BJ (cell line): ENCODE measurements around the gene MRPL58. TPM values are rescaled to one million over a fixed set of nuclear protein-coding genes. Genes with fewer than 3 reads are reported as not detected.
A peak's percentile ranks its signal among the peaks of the same experiment; 100 is the strongest.
"Not testable (repeated sequence)": the region's sequence is repeated elsewhere in the genome, so short reads cannot be mapped to it uniquely, and the experiment has no call there.

Experiments used
- CTCF ChIA-PET: fragments of 350-600 bp; formaldehyde crosslinking; extraction: SDS; loops from one replicate; lab custom pipeline; 2021; ENCODE audit warnings: antibody characterized with exemption, inconsistent platforms; lab: Yijun Ruan, JAX
- POLR2A ChIA-PET: fragments of 300-600 bp; sonication (Branson Sonifier 250); formaldehyde crosslinking; extraction: SDS; loops from one replicate; lab custom pipeline; 2021; ENCODE audit warnings: antibody characterized with exemption; lab: Charles Lee
- DNase-seq: peaks from one replicate; pipeline ENCODE4 v3.0.0-alpha.2; 2011; ENCODE audit warnings: low read depth
- H3K27me3 ChIP-seq: 2 replicates; pipeline ENCODE4 v1.6.0; 2011; ENCODE audit warnings: low read length; ENCODE audit not compliant: control insufficient read depth, insufficient read depth
- H3K36me3 ChIP-seq: 2 replicates; pipeline ENCODE4 v1.5.1; 2011; ENCODE audit warnings: low read length; ENCODE audit not compliant: control insufficient read depth, insufficient read depth
- H3K4me3 ChIP-seq: 2 replicates; pipeline ENCODE4 v1.5.1; 2011; ENCODE audit warnings: low read depth, mild to moderate bottlenecking, control low read depth, low read length
- CTCF ChIP-seq: IDR thresholded peaks from 2 replicates; pipeline ENCODE4 v1.5.1; 2011; ENCODE audit warnings: low read depth, mild to moderate bottlenecking, control low read depth, inconsistent platforms, low read length, moderate library complexity; ENCODE audit not compliant: insufficient read depth
- polyA plus RNA-seq: library from polyadenylated mRNA; depleted of rRNA; stranded (reverse); fragments of >200 nt; gene quantifications from 2 replicates; pipeline ENCODE4 v1.2.3, GENCODE V29; 2011

Gene MRPL58
- polyA plus RNA-seq, 1 experiment: 44.2 TPM

GRCh38 chr17:74979408-74980146, 32.9 kb upstream of the MRPL58 start:
- TF ChIP-seq CTCF: no peak
- Histone ChIP-seq H3K36me3 (no peaks in the 10 kb centered on the region), H3K4me3 (no peak overlapping the region), H3K27me3 (peaks cover 1% of the 10 kb centered on the region; the same call in 1 of the 2 replicates)
- DNase-seq: no peak
- POLR2A ChIA-PET: no interaction called here
- CTCF ChIA-PET: interaction anchor here (2.5 kb wide), 1 partner anchor 18 kb away, joined by 7 read pairs; no protein-coding TSS in a partner anchor

GRCh38 chr17:74981318-74981978, 31.0 kb upstream of the MRPL58 start:
- TF ChIP-seq CTCF: no peak
- Histone ChIP-seq H3K4me3 (peak overlapping the region; percentile 61), H3K27me3 (peaks cover 1% of the 10 kb centered on the region; the same call in 1 of the 2 replicates), H3K36me3 (no peaks in the 10 kb centered on the region)
- POLR2A ChIA-PET: no interaction called here
- no peak for DNase-seq
- CTCF ChIA-PET: interaction anchor here (2.5 kb wide), 1 partner anchor 20 kb away, joined by 7 read pairs; no protein-coding TSS in a partner anchor

GRCh38 chr17:74981979-74982662, 30.3 kb upstream of the MRPL58 start:
- no peak for DNase-seq
- CTCF ChIA-PET: interaction anchor here (0.9 to 2.5 kb wide), 4 partner anchors 9 to 149 kb away, joined by 3 to 15 read pairs (median 4); partner anchors contain the start of genes HID1 and NT5C
- Histone ChIP-seq H3K4me3 (peak overlapping the region; percentile 61), H3K36me3 (no peaks in the 10 kb centered on the region), H3K27me3 (peaks cover 1% of the 10 kb centered on the region; the same call in 1 of the 2 replicates)
- no peak for TF ChIP-seq CTCF
- POLR2A ChIA-PET: interaction anchor here (0.6 to 0.9 kb wide), 2 partner anchors 30 to 34 kb away, joined by 3 to 10 read pairs; partner anchors contain the start of gene MRPL58

- H3K27me3 ChIP-seq, H3K36me3 ChIP-seq, DNase-seq: not testable (repeated sequence)
- POLR2A ChIA-PET: interaction anchor here (0.6 to 0.9 kb wide), 2 partner anchors 29 to 33 kb away, joined by 3 to 10 read pairs; partner anchors contain the start of gene MRPL58
- CTCF ChIA-PET: interaction anchor here (0.5 to 2.5 kb wide), 6 partner anchors 9 to 148 kb away, joined by 3 to 15 read pairs (median 3); partner anchors contain the start of genes HID1 and NT5C
- H3K4me3 ChIP-seq: peak overlapping the region; percentile 61
Observed at GRCh38 chr17:74982663-74983313, 29.7 kb upstream of the MRPL58 start.

GRCh38 chr17:74986206-74986576, 26.3 kb upstream of the MRPL58 start:
- no peak for TF ChIP-seq CTCF
- CTCF ChIA-PET: interaction anchor here (1.3 to 1.5 kb wide), 2 partner anchors 27 to 28 kb away, joined by 4 to 5 read pairs; no protein-coding TSS in a partner anchor
- POLR2A ChIA-PET: no interaction called here
- no peaks in the 10 kb centered on the region for H3K27me3 ChIP-seq
- no peak overlapping the region for H3K4me3 ChIP-seq
- no peak for DNase-seq
- H3K36me3 ChIP-seq: no peaks in the 10 kb centered on the region
